GM12878 (cell line): Measurements from ENCODE around the gene SCAI. TPM values are rescaled to one million over a fixed set of nuclear protein-coding genes. Genes with fewer than 3 reads are reported as not detected.

Experiments used
- ATAC-seq: fragments of 200-7000 bp; cut with Tn5 transposase; 3 replicates; pipeline ENCODE4 v1.9.1; 2020; ENCODE audit warnings: mild to moderate bottlenecking, moderate library complexity
- BruUV-seq: library from RNA; stranded (reverse); fragments of 400-500 nt; replicated peaks from 2 replicates; lab custom pipeline; 2021; lab: Mats Ljungman, UMichigan
- CTCF ChIA-PET: fragments of 300-600 bp; sonication (Branson Sonifier 250); formaldehyde crosslinking; extraction: SDS; loops from one replicate; lab custom pipeline; 2021; ENCODE audit warnings: inconsistent platforms; lab: Yijun Ruan, JAX
- POLR2A ChIA-PET: fragments of 350-600 bp; formaldehyde crosslinking; extraction: SDS; loops from one replicate; lab custom pipeline; 2021; ENCODE audit warnings: inconsistent platforms; lab: Charles Lee
- RAD21 ChIA-PET: fragments of 300-600 bp; sonication (Branson Sonifier 250); formaldehyde crosslinking; loops from one replicate; lab custom pipeline; 2023; ENCODE audit warnings: antibody characterized with exemption; ENCODE audit not compliant: unreplicated experiment; lab: Charles Lee
- SMC1A ChIA-PET: fragments of 300-600 bp; sonication (Branson Sonifier 250); formaldehyde crosslinking; loops from one replicate; lab custom pipeline; 2023; ENCODE audit not compliant: unreplicated experiment, uncharacterized antibody; lab: Charles Lee
- DNase-seq: peaks from one replicate; pipeline ENCODE4 v3.0.0-alpha.2; 2011; ENCODE audit warnings: low read depth, low spot score
- FAIRE-seq: peaks from 3 replicates; lab custom pipeline; 2011; peaks lifted over from hg19 to GRCh38; lab: Jason Lieb, UNC
- H2AFZ ChIP-seq: 2 replicates; pipeline ENCODE4 v1.6.0; 2011; ENCODE audit warnings: low read depth, low read length, control low read depth; ENCODE audit not compliant: control insufficient read depth
- H3K27ac ChIP-seq: 2 replicates; pipeline ENCODE4 v1.5.1; 2011; ENCODE audit warnings: control low read depth; ENCODE audit not compliant: control insufficient read depth, insufficient read depth
- H3K27me3 ChIP-seq, 2 experiments: replicated peaks in 1 of 2; 2 replicates each; pipeline versions ENCODE4 v1.6.0 to v1.6.1; 2011; ENCODE audit warnings: low read length in 1 of 2; ENCODE audit not compliant: control insufficient read depth in 2 of 2, insufficient read depth in 2 of 2
- H3K36me3 ChIP-seq, 2 experiments: 2 replicates each; pipeline ENCODE4 v1.5.1; 2011; ENCODE audit warnings: low read length in 1 of 2; ENCODE audit not compliant: control insufficient read depth in 2 of 2, insufficient read depth in 2 of 2
- H3K4me1 ChIP-seq: 2 replicates; pipeline ENCODE4 v1.6.1; 2011; ENCODE audit warnings: mild to moderate bottlenecking, low read length, moderate library complexity, mixed read lengths; ENCODE audit not compliant: control insufficient read depth, insufficient read depth
- H3K4me2 ChIP-seq: 2 replicates; pipeline ENCODE4 v1.6.0; 2011; ENCODE audit warnings: control low read depth; ENCODE audit not compliant: control insufficient read depth, insufficient read depth
- H3K4me3 ChIP-seq: fragments of 200-600 bp; sonication (generic); 2 replicates; pipeline ENCODE4 v1.5.1; 2016
- H3K79me2 ChIP-seq: 2 replicates; pipeline ENCODE4 v1.6.0; 2011; ENCODE audit warnings: low read length; ENCODE audit not compliant: control insufficient read depth, insufficient read depth
- H3K9ac ChIP-seq: 2 replicates; pipeline ENCODE4 v1.8.0; 2011; ENCODE audit warnings: low read length, control low read depth, mixed read lengths; ENCODE audit not compliant: control insufficient read depth, insufficient read depth
- H3K9me3 ChIP-seq: replicated peaks from 3 replicates; pipeline ENCODE4 v1.5.1; 2011; ENCODE audit warnings: mild to moderate bottlenecking, low read length; ENCODE audit not compliant: control insufficient read depth, insufficient read depth
- H4K20me1 ChIP-seq: 2 replicates; pipeline ENCODE4 v1.6.0; 2011; ENCODE audit not compliant: control insufficient read depth, insufficient read depth
- ASH2L ChIP-seq: fragments of 300-600, 200-600 bp; sonication (generic); IDR thresholded peaks from 2 replicates; pipeline ENCODE4 v1.6.1; 2017; ENCODE audit warnings: low read depth, mild to moderate bottlenecking, borderline replicate concordance
- BCL11A ChIP-seq: IDR thresholded peaks from 2 replicates; pipeline ENCODE4 v1.6.1; 2011; ENCODE audit warnings: low read depth, low read length
- BHLHE40 ChIP-seq, 2 experiments: fragments of 450-650 bp in 1 of 2; IDR thresholded peaks; 2 replicates each; pipeline ENCODE4 v1.6.1; 2011 to 2017; ENCODE audit warnings: low read depth in 2 of 2, borderline replicate concordance in 1 of 2, improper control_type of control experiment in 1 of 2, low read length in 1 of 2, mild to moderate bottlenecking in 1 of 2
- CBX5 ChIP-seq: sonication (generic); IDR thresholded peaks from 2 replicates; pipeline ENCODE4 v1.6.1; 2016; ENCODE audit warnings: low read depth, moderate library complexity, mild to moderate bottlenecking, inconsistent platforms
- GABPA ChIP-seq: IDR thresholded peaks from 2 replicates; pipeline ENCODE4 v1.6.1; 2014; ENCODE audit warnings: antibody characterized with exemption, low read depth, mild to moderate bottlenecking, inconsistent platforms
- KLF5 ChIP-seq: fragments of 450-650 bp; IDR thresholded peaks from 2 replicates; pipeline ENCODE4 v1.6.1; 2014; ENCODE audit warnings: mild to moderate bottlenecking; ENCODE audit not compliant: partially characterized antibody
- NR2F1 ChIP-seq: fragments of 450-650 bp; conservative IDR thresholded peaks from 2 replicates; pipeline ENCODE4 v1.6.1; 2017; ENCODE audit warnings: mild to moderate bottlenecking
- RAD51 ChIP-seq: fragments of 450-650 bp; IDR thresholded peaks from 2 replicates; pipeline ENCODE4 v1.6.1; 2016; ENCODE audit warnings: moderate library complexity, mild to moderate bottlenecking, inconsistent platforms
- RUNX3 ChIP-seq: IDR thresholded peaks from 2 replicates; pipeline ENCODE4 v1.6.1; 2012; ENCODE audit warnings: low read length, inconsistent platforms
- SMAD5 ChIP-seq: IDR thresholded peaks from 2 replicates; pipeline ENCODE4 v1.6.1; 2016; ENCODE audit warnings: antibody characterized with exemption, low read depth
- SMARCA5 ChIP-seq: fragments of 450-650 bp; IDR thresholded peaks from 2 replicates; pipeline ENCODE4 v1.6.1; 2017; ENCODE audit warnings: mild to moderate bottlenecking
- STAT1 ChIP-seq: fragments of 450-650 bp; conservative IDR thresholded peaks from 2 replicates; pipeline ENCODE4 v1.6.1; 2014; ENCODE audit warnings: antibody characterized with exemption, mild to moderate bottlenecking
- WGBS: methylation state at CpG from one replicate; pipeline ENCODE4 v1.1.6; 2016; ENCODE audit warnings: low lambda C conversion rate; ENCODE audit not compliant: insufficient replicate concordance, insufficient coverage; ENCODE audit errors: missing lambda C conversion rate; 5-methylcytosine and 5-hydroxymethylcytosine counted together
- in situ Hi-C: fragments of 300-500 bp; cut with MboI; formaldehyde crosslinking; loops from 9 replicates; pipeline ENCODE4 v1.14.3; 2018; ENCODE audit warnings: mixed read lengths
- intact Hi-C: fragments of 100-400 bp; cut with micrococcal nuclease; formaldehyde crosslinking; loops from one replicate; pipeline ENCODE4 v1.14.2; 2022; ENCODE audit not compliant: unreplicated experiment
- polyA plus RNA-seq, 11 experiments: library from polyadenylated mRNA; depleted of rRNA in 4 of 11; unstranded in 6 of 11; stranded (reverse) in 5 of 11; fragments of >200 nt; fragmentation: Nextera tagmentation in 4 of 11; fragmentation: Illumina TruSeq in 1 of 11; extraction: Ambion mirVana in 4 of 11; extraction: Trizol in 1 of 11; gene quantifications; 1 replicate in 1 of 11; 2 replicates in 10 of 11; pipeline versions ENCODE4 v1.2.1 to v1.2.3, GENCODE V29; 2011 to 2016; ENCODE audit warnings: inconsistent platforms in 2 of 11, missing spikeins in 2 of 11, low read depth in 1 of 11
- total RNA-seq, 4 experiments: library from RNA; depleted of rRNA in 3 of 4; stranded (reverse); fragments of >200 nt in 3 of 4; fragmentation: Illumina TruSeq in 1 of 4; extraction: Trizol in 1 of 4; gene quantifications; 2 replicates each; pipeline versions ENCODE4 v1.2.1 to v1.2.3, GENCODE V29; 2013 to 2021
- TF ChIP-seq, protein P1 (sequence below): IDR thresholded peaks from 2 replicates; pipeline ENCODE4 v1.6.1; 2011; ENCODE audit warnings: mild to moderate bottlenecking, low read depth, low read length, moderate library complexity; ENCODE audit not compliant: insufficient replicate concordance
- TF ChIP-seq, protein P2 (sequence below): fragments of 150-350 bp; IDR thresholded peaks from 2 replicates; pipeline ENCODE4 v1.6.1; 2016; ENCODE audit warnings: low read depth, low read length

Gene SCAI
- total and polyA plus RNA-seq, 10 of the 15 experiments (the other 5 are each of a cell fraction or from before 2014, with no cell fraction given): 0.52 to 8.8 (median 5.1) TPM

DNA sequence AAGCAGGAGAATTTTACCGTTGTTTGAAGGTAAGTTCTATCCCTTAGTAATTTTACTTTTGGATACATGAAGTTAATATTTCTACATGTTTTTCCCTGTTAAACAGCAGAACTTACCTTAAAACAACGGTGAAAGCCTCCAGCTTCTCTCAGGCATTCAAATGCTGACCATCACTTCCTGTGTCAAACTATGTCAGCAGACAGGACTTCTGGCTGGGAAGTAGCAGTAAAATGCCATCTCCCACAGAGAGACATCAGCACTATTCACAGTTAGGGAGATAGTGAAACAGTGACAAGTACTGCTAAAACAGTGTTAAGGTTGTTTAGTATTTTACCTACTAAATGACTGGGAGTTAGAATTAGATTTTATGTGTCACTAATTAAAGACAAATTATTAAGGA is 168.2 kb downstream of the SCAI start:
- Histone ChIP-seq H3K27me3 (no peaks in the 10 kb centered on the region), H3K27ac (no peak overlapping the region), H3K79me2 (no peaks in the 10 kb centered on the region), H4K20me1 (no peaks in the 10 kb centered on the region), H3K36me3 (0 out of 4 replicates have a peak, but pooled peaks cover 0 to 3% of the 10 kb centered on the region in 2 experiments), H3K9me3 (no peaks in the 10 kb centered on the region), H3K4me2 (no peak overlapping the region), H3K4me1 (no peaks in the 10 kb centered on the region), H3K4me3 (no peak overlapping the region), H3K9ac (no peak overlapping the region), H2AFZ (no peak overlapping the region)
- ChIA-PET SMC1A (no interaction called here), POLR2A (no interaction called here), RAD21 (no interaction called here), CTCF (interaction anchor here (1.6 kb wide), 1 partner anchor 12 kb away, joined by 4 read pairs; no protein-coding TSS in a partner anchor)
- no TSS peak for BruUV-seq
- in situ Hi-C loops (no loop called here), intact Hi-C loops (no loop called here)
- DNase-seq (no peak), ATAC-seq (no peak), FAIRE-seq (no peak)
- TF ChIP-seq RUNX3: no peak
- no peak for TF ChIP-seq CBX5
- no peak for TF ChIP-seq SMARCA5
- no peak for TF ChIP-seq NR2F1
- TF ChIP-seq BHLHE40 (IDR thresholded peaks at IDR 0.05; ENCODE audit: borderline replicate concordance in 1 of 2, low read depth in 2 of 2, low read length in 1 of 2): no peak
- TF ChIP-seq RAD51: no peak
- TF ChIP-seq KLF5: no peak
- TF ChIP-seq, protein P1, sequence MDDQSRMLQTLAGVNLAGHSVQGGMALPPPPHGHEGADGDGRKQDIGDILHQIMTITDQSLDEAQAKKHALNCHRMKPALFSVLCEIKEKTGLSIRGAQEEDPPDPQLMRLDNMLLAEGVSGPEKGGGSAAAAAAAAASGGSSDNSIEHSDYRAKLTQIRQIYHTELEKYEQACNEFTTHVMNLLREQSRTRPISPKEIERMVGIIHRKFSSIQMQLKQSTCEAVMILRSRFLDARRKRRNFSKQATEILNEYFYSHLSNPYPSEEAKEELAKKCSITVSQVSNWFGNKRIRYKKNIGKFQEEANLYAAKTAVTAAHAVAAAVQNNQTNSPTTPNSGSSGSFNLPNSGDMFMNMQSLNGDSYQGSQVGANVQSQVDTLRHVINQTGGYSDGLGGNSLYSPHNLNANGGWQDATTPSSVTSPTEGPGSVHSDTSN: no peak
- TF ChIP-seq SMAD5: no peak
- no peak for TF ChIP-seq GABPA
- TF ChIP-seq, protein P2, sequence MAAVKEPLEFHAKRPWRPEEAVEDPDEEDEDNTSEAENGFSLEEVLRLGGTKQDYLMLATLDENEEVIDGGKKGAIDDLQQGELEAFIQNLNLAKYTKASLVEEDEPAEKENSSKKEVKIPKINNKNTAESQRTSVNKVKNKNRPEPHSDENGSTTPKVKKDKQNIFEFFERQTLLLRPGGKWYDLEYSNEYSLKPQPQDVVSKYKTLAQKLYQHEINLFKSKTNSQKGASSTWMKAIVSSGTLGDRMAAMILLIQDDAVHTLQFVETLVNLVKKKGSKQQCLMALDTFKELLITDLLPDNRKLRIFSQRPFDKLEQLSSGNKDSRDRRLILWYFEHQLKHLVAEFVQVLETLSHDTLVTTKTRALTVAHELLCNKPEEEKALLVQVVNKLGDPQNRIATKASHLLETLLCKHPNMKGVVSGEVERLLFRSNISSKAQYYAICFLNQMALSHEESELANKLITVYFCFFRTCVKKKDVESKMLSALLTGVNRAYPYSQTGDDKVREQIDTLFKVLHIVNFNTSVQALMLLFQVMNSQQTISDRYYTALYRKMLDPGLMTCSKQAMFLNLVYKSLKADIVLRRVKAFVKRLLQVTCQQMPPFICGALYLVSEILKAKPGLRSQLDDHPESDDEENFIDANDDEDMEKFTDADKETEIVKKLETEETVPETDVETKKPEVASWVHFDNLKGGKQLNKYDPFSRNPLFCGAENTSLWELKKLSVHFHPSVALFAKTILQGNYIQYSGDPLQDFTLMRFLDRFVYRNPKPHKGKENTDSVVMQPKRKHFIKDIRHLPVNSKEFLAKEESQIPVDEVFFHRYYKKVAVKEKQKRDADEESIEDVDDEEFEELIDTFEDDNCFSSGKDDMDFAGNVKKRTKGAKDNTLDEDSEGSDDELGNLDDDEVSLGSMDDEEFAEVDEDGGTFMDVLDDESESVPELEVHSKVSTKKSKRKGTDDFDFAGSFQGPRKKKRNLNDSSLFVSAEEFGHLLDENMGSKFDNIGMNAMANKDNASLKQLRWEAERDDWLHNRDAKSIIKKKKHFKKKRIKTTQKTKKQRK: no peak
- TF ChIP-seq ASH2L: no peak
- TF ChIP-seq STAT1: no peak
- no peak for TF ChIP-seq BCL11A
- 81% methylated on average over 2 of the region's 2 CpGs for WGBS
